ENCODE data around the gene ATP11A. TPM values are rescaled to one million over a fixed set of nuclear protein-coding genes. Genes with fewer than 3 reads are reported as not detected.

Gene ATP11A
- total and polyA plus RNA-seq, 2 experiments from 2014 or later = 12.3 to 52.6 TPM

DNA sequence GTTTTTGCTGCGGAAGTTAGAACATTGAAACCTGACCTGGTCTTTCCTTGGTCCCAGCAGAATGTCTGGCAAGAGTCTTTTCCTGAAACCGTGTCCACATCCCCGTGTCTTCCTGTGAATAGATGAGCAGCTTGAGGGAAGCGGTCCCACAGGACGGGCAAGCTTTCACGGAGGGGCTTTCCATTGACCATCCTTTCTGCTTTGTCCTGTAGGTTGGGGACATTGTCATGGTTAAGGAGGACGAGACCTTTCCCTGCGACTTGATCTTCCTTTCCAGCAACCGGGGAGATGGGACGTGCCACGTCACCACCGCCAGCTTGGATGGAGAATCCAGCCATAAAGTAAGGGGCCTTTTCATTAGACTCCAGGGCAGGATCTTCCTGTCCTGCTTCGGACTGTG, 126.0 kb downstream of the ATP11A start:
- no peak overlapping the region for H3K27ac ChIP-seq (ENCODE audit: low read depth)

DNA sequence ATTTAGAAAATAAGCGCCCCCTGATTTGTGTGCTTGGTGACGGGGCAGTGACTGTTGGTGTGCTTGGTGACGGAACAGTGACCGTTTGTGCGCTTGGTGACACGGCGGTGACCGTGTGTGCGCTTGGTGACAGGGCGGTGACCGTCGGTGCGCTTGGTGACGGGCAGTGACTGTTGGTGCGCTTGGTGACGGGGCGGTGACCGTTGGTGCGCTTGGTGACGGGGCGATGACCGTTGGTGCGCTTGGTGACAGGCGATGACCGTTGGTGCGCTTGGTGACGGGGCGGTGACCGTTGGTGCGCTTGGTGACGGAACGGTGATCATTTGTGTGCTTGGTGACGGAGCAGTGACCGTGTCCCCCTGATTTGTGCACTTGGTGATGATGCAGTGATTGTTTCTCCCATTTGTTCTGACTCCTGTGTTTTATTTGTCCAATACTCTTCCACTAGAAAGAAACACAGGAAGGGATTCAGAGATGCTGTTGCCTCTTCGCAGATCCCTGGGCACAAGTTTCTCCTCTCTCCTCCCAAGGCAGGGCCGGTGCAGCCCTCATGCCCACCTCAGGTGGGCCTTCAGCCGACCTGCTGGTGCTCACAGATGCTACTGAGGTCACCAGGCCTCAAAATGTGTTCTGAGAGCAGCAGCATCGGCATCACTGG, 128.3 kb downstream of the ATP11A start:
- no peak overlapping the region for H3K27ac Mint-ChIP-seq
- no peak for TF ChIP-seq ETS1 (IDR thresholded peaks at IDR 0.05)
- no peak for TF ChIP-seq STAT1 (IDR thresholded peaks at IDR 0.05; ENCODE audit: unreplicated experiment)
- no peak for TF ChIP-seq EZH2 (IDR thresholded peaks at IDR 0.05; ENCODE audit: low read depth, unreplicated experiment)
- no peak for TF ChIP-seq CTCF (conservative IDR thresholded peaks at IDR 0.05; ENCODE audit: low read depth in 2 of 2)
- TF ChIP-seq ZNF331 (CRISPR knock-in tag; IDR thresholded peaks at IDR 0.05; ENCODE audit: low read depth) = no peak
- no peak for TF ChIP-seq EZH2phosphoT487 (IDR thresholded peaks at IDR 0.05; ENCODE audit: unreplicated experiment)
- no peak for TF ChIP-seq POLR2AphosphoS5 (IDR thresholded peaks at IDR 0.05; ENCODE audit: low read depth)
- TF ChIP-seq ZNF114 (CRISPR knock-in tag; IDR thresholded peaks at IDR 0.05) = no peak

More for the DNA sequence above, 126.0 kb downstream of the ATP11A start:
- H3K4me3 Mint-ChIP-seq = no peak overlapping the region
- H3K36me3 Mint-ChIP-seq (ENCODE audit: low read depth) = peaks cover 91% of the 10 kb centered on the region
- Histone ChIP-seq H3K36me3 (ENCODE audit: insufficient read depth) (peaks cover 23% of the 10 kb centered on the region), H3K9me2 (ENCODE audit: insufficient read depth) (no peaks in the 10 kb centered on the region), H3K4me1 (ENCODE audit: insufficient read depth) (no peaks in the 10 kb centered on the region), H3K79me2 (replicated peaks; ENCODE audit: insufficient read depth) (no peaks in the 10 kb centered on the region), H4K20me1 (replicated peaks; ENCODE audit: insufficient read depth) (peaks cover 3% of the 10 kb centered on the region; the same call in 1 of the 2 replicates), H3F3A (replicated peaks; ENCODE audit: low read depth) (no peaks in the 10 kb centered on the region), H3K4me3 (no peak overlapping the region), H2AFZ (no peak overlapping the region), H3K27me3 (ENCODE audit: insufficient read depth) (no peaks in the 10 kb centered on the region), H3K4me2 (no peak overlapping the region)
- TF ChIP-seq EZH2phosphoT487 (IDR thresholded peaks at IDR 0.05; ENCODE audit: unreplicated experiment) = no peak
- TF ChIP-seq, protein P1, sequence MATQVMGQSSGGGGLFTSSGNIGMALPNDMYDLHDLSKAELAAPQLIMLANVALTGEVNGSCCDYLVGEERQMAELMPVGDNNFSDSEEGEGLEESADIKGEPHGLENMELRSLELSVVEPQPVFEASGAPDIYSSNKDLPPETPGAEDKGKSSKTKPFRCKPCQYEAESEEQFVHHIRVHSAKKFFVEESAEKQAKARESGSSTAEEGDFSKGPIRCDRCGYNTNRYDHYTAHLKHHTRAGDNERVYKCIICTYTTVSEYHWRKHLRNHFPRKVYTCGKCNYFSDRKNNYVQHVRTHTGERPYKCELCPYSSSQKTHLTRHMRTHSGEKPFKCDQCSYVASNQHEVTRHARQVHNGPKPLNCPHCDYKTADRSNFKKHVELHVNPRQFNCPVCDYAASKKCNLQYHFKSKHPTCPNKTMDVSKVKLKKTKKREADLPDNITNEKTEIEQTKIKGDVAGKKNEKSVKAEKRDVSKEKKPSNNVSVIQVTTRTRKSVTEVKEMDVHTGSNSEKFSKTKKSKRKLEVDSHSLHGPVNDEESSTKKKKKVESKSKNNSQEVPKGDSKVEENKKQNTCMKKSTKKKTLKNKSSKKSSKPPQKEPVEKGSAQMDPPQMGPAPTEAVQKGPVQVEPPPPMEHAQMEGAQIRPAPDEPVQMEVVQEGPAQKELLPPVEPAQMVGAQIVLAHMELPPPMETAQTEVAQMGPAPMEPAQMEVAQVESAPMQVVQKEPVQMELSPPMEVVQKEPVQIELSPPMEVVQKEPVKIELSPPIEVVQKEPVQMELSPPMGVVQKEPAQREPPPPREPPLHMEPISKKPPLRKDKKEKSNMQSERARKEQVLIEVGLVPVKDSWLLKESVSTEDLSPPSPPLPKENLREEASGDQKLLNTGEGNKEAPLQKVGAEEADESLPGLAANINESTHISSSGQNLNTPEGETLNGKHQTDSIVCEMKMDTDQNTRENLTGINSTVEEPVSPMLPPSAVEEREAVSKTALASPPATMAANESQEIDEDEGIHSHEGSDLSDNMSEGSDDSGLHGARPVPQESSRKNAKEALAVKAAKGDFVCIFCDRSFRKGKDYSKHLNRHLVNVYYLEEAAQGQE (IDR thresholded peaks at IDR 0.05; ENCODE audit: unreplicated experiment) = no peak
- no peak for TF ChIP-seq CTCF (conservative IDR thresholded peaks at IDR 0.05; ENCODE audit: low read depth in 2 of 2)
- peaks cover 27% of the 10 kb centered on the region for H3K9me3 Mint-ChIP-seq
- H3K27me3 Mint-ChIP-seq (ENCODE audit: insufficient read depth, low read depth, poor library complexity) = peaks cover 10% of the 10 kb centered on the region
- ATAC-seq (no peak), DNase-seq (ENCODE audit: low spot score) (no peak)
- no peaks in the 10 kb centered on the region for H3K4me1 Mint-ChIP-seq
- no peak overlapping the region for H3K27ac Mint-ChIP-seq

More for the DNA sequence above, 128.3 kb downstream of the ATP11A start:
- ATAC-seq = no peak
- Histone ChIP-seq H3K4me1 (ENCODE audit: insufficient read depth) (no peaks in the 10 kb centered on the region), H3K9me2 (ENCODE audit: insufficient read depth) (no peaks in the 10 kb centered on the region), H3K27ac (ENCODE audit: low read depth) (no peak overlapping the region), H3K4me3 (no peak overlapping the region), H3K27me3 (ENCODE audit: insufficient read depth) (no peaks in the 10 kb centered on the region), H3K4me2 (no peak overlapping the region), H3K36me3 (ENCODE audit: insufficient read depth) (peaks cover 19% of the 10 kb centered on the region), H4K20me1 (replicated peaks; ENCODE audit: insufficient read depth) (peaks cover 5% of the 10 kb centered on the region; the same call in 1 of the 2 replicates), H3F3A (replicated peaks; ENCODE audit: low read depth) (no peaks in the 10 kb centered on the region), H2AFZ (no peak overlapping the region), H3K79me2 (replicated peaks; ENCODE audit: insufficient read depth) (no peaks in the 10 kb centered on the region)
- Mint-ChIP-seq H3K4me1 (no peaks in the 10 kb centered on the region), H3K36me3 (ENCODE audit: low read depth) (peaks cover 81% of the 10 kb centered on the region), H3K4me3 (no peak overlapping the region), H3K9me3 (peaks cover 27% of the 10 kb centered on the region), H3K27me3 (ENCODE audit: insufficient read depth, low read depth, poor library complexity) (peaks cover 10% of the 10 kb centered on the region)
- DNase-seq (ENCODE audit: low spot score) = no peak

Data from GM23338 (cell line).